ENCODE results near the gene LHX3.
A peak's percentile ranks its signal among the peaks of the same experiment; 100 is the strongest.

The LHX3 gene

DNA sequence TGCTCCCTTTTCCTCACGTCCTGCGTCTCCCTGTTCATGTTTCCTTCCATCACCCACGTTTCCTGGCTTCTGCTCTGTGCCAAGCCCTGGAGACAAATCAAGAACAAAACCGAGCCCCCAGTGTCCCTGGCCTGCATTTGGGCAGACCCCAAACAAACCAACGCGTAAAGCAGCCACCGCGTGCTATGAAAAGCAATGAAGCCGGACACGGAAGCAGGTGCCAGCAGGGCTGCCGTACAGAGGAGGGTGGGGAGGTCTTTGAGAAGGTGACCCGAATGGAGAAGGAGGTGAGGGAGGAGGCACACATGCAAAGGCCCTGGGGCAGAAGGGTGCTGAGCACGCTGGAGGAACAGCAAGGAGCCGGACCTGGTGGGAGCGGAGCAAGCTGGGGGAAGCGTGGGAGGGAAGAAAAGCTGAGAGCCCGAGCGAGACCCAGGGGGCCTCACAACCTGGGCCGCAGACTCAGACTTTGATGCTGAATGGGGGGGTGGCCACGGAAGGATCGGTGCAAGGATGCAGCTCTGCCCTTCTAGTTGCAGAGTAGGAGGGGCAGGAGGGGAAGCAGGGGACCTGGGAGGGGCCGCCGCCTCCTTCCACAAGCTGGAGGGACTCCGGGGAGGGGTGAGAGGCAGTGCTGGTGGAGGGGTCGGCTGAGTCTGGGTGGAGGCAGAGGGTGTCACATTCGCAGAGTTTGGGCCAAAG is 42.1 kb upstream of the LHX3 start:
- no peak overlapping the region for H3K4me3 ChIP-seq (replicated peaks; ENCODE audit: insufficient read depth, low read length)
- TF ChIP-seq, protein P1, sequence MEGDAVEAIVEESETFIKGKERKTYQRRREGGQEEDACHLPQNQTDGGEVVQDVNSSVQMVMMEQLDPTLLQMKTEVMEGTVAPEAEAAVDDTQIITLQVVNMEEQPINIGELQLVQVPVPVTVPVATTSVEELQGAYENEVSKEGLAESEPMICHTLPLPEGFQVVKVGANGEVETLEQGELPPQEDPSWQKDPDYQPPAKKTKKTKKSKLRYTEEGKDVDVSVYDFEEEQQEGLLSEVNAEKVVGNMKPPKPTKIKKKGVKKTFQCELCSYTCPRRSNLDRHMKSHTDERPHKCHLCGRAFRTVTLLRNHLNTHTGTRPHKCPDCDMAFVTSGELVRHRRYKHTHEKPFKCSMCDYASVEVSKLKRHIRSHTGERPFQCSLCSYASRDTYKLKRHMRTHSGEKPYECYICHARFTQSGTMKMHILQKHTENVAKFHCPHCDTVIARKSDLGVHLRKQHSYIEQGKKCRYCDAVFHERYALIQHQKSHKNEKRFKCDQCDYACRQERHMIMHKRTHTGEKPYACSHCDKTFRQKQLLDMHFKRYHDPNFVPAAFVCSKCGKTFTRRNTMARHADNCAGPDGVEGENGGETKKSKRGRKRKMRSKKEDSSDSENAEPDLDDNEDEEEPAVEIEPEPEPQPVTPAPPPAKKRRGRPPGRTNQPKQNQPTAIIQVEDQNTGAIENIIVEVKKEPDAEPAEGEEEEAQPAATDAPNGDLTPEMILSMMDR (IDR thresholded peaks at IDR 0.05; ENCODE audit: insufficient read depth, low read length) = no peak
- no peak for TF ChIP-seq SPI1 (IDR thresholded peaks at IDR 0.05; ENCODE audit: borderline replicate concordance, low read depth)
- no peak for DNase-seq (ENCODE audit: low read depth in 1 of 2, low spot score in 1 of 2)
- H3K27me3 ChIP-seq (ENCODE audit: insufficient read depth, poor library complexity, severe bottlenecking) = no peaks in the 10 kb centered on the region
- H3K27ac ChIP-seq (replicated peaks) = no peak overlapping the region

GRCh38 chr9:136245219-136246150 is 40.6 kb upstream of the LHX3 start, which contains the start of gene QSOX2:
Gene QSOX2, minus strand, starts transcription at chr9:136245812. Its CDS starts 9 bp downstream, at chr9:136245803.
- DNase-seq (ENCODE audit: low read depth in 1 of 2, low spot score in 1 of 2) = peak; percentile 55 to 67
- H3K27ac ChIP-seq (replicated peaks) = peak within 1 kb of the TSS; percentile 69
- TF ChIP-seq REST (IDR thresholded peaks at IDR 0.05; ENCODE audit: insufficient replicate concordance, low read depth) (peak; percentile 92), POLR2AphosphoS5 (IDR thresholded peaks at IDR 0.05; ENCODE audit: low read depth) (0 out of 2 replicates have a peak, but pooled peaks have one; percentile 24), SPI1 (IDR thresholded peaks at IDR 0.05; ENCODE audit: borderline replicate concordance, low read depth) (no peak)

DNA sequence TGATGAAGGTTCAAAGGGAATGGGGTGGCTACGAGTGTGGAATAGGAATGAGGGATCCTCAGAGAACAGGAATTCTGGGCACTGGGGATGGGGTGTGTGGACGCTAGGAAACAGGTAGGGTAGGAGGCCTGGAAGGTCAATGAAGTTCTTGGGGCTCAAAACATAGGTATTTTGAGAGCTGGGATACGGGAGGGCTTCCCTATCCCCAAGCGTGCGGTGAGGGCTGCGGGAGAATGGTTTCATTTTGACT is 40.0 kb upstream of the LHX3 start:
- no peaks in the 10 kb centered on the region for H3K27me3 ChIP-seq (ENCODE audit: insufficient read depth, poor library complexity, severe bottlenecking)
- TF ChIP-seq SPI1 (IDR thresholded peaks at IDR 0.05; ENCODE audit: borderline replicate concordance, low read depth) = no peak
- TF ChIP-seq REST (IDR thresholded peaks at IDR 0.05; ENCODE audit: insufficient replicate concordance, low read depth) = no peak
- TF ChIP-seq POLR2AphosphoS5 (IDR thresholded peaks at IDR 0.05; ENCODE audit: low read depth) = no peak
- no peak for TF ChIP-seq GABPA (IDR thresholded peaks at IDR 0.05; ENCODE audit: low read depth)
- TF ChIP-seq, protein P1 (IDR thresholded peaks at IDR 0.05; ENCODE audit: insufficient read depth, low read length) = no peak
- H3K4me3 ChIP-seq (replicated peaks; ENCODE audit: insufficient read depth, low read length) = peak overlapping the region; percentile 82
- peak overlapping the region; percentile 69 for H3K27ac ChIP-seq (replicated peaks)
- no peak for DNase-seq (ENCODE audit: low read depth in 1 of 2, low spot score in 1 of 2)

More at GRCh38 chr9:136245219-136246150, 40.6 kb upstream of the LHX3 start, which contains the start of gene QSOX2:
- H3K27me3 ChIP-seq (ENCODE audit: insufficient read depth, poor library complexity, severe bottlenecking) = no peaks in the 10 kb centered on the region
- peak within 1 kb of the TSS; percentile 82 for H3K4me3 ChIP-seq (replicated peaks; ENCODE audit: insufficient read depth, low read length)
